Esophagus squamous epithelium (tissue), 4 donors: Measurements from ENCODE around the gene RAB36.

ENCODE experiments used
- CTCF ChIP-seq, 6 experiments: fragments of 450-650 bp in 4 of 6; fragments of 200-600 bp in 2 of 6; sonication (generic) in 2 of 6; IDR thresholded peaks; one replicate each; pipeline ENCODE4 v1.5.1; 2016 to 2019; ENCODE audit warnings: antibody characterized with exemption in 6 of 6, mild to moderate bottlenecking in 4 of 6, moderate library complexity in 4 of 6
- POLR2A ChIP-seq, 4 donors: fragments of 450-650 bp; IDR thresholded peaks; one replicate each; pipeline ENCODE4 v1.6.1; 2017; ENCODE audit warnings: antibody characterized with exemption in 4 of 4, mild to moderate bottlenecking in 4 of 4, moderate library complexity in 3 of 4

GRCh38 chr22:23131931-23132330 lies 13.3 kb upstream of the RAB36 start:
- TF ChIP-seq CTCF (IDR thresholded peaks at IDR 0.05), result no peak
- no peak for TF ChIP-seq POLR2A (IDR thresholded peaks at IDR 0.05)
